Measurements from ENCODE around the gene INAFM1.
A peak's percentile ranks its signal among the peaks of the same experiment; 100 is the strongest.

Gene INAFM1

GRCh38 chr19:47315125-47315821 is 40.6 kb downstream of the INAFM1 start:
- no peak for DNase-seq
- peak; percentile 44 for ATAC-seq (replicated peaks)
- H3K4me3 Mint-ChIP-seq = no peak overlapping the region
- peaks cover 35 to 36% of the 10 kb centered on the region in 2 donors for H3K27me3 Mint-ChIP-seq
- no peaks in the 10 kb centered on the region for H3K9me3 Mint-ChIP-seq
- H3K4me1 Mint-ChIP-seq (ENCODE audit: low read depth in 2 of 2) = no peaks in the 10 kb centered on the region
- peak overlapping the region in 1 of 2 donors; percentile 39 for H3K27ac Mint-ChIP-seq
- peaks cover 4% of the 10 kb centered on the region for H3K36me3 Mint-ChIP-seq (ENCODE audit: insufficient read depth)

- peaks cover 31 to 32% of the 10 kb centered on the region in 2 donors for H3K27me3 Mint-ChIP-seq
- H3K9me3 Mint-ChIP-seq = no peaks in the 10 kb centered on the region
- ATAC-seq (replicated peaks) (no peak), DNase-seq (no peak)
- no peak overlapping the region for H3K4me3 Mint-ChIP-seq
- H3K27ac Mint-ChIP-seq = no peak overlapping the region
- peaks cover 4% of the 10 kb centered on the region for H3K36me3 Mint-ChIP-seq (ENCODE audit: insufficient read depth)
- H3K4me1 Mint-ChIP-seq (ENCODE audit: low read depth in 2 of 2) = no peaks in the 10 kb centered on the region
These were observed 41.8 kb downstream of the INAFM1 start for GRCh38 chr19:47316513-47316912.

GRCh38 chr19:47319923-47320871 is 45.5 kb downstream of the INAFM1 start:
- peaks cover 4% of the 10 kb centered on the region for H3K36me3 Mint-ChIP-seq (ENCODE audit: insufficient read depth)
- peaks cover 48 to 56% of the 10 kb centered on the region in 2 donors for H3K27me3 Mint-ChIP-seq
- no peak for DNase-seq
- H3K27ac Mint-ChIP-seq = no peak overlapping the region
- no peaks in the 10 kb centered on the region for H3K4me1 Mint-ChIP-seq (ENCODE audit: low read depth in 2 of 2)
- no peak overlapping the region for H3K4me3 Mint-ChIP-seq
- no peaks in the 10 kb centered on the region for H3K9me3 Mint-ChIP-seq
- no peak for ATAC-seq (replicated peaks)

- no peak overlapping the region for H3K4me3 Mint-ChIP-seq
- no peaks in the 10 kb centered on the region for H3K9me3 Mint-ChIP-seq
- H3K4me1 Mint-ChIP-seq (ENCODE audit: low read depth in 2 of 2) = no peaks in the 10 kb centered on the region
- no peak for DNase-seq
- ATAC-seq (replicated peaks) = no peak
- no peak overlapping the region for H3K27ac Mint-ChIP-seq
- no peaks in the 10 kb centered on the region for H3K36me3 Mint-ChIP-seq (ENCODE audit: insufficient read depth)
- H3K27me3 Mint-ChIP-seq = peaks cover 35 to 63% of the 10 kb centered on the region in 2 donors
These were observed 46.9 kb downstream of the INAFM1 start for GRCh38 chr19:47321630-47322029.

GRCh38 chr19:47322058-47322457 is 47.4 kb downstream of the INAFM1 start:
- Mint-ChIP-seq H3K27ac (no peak overlapping the region), H3K27me3 (peaks cover 35 to 67% of the 10 kb centered on the region in 2 donors), H3K4me1 (ENCODE audit: low read depth in 2 of 2) (no peaks in the 10 kb centered on the region), H3K9me3 (no peaks in the 10 kb centered on the region), H3K4me3 (no peak overlapping the region), H3K36me3 (ENCODE audit: insufficient read depth) (no peaks in the 10 kb centered on the region)
- ATAC-seq (replicated peaks) (no peak), DNase-seq (no peak)

- H3K4me3 Mint-ChIP-seq = no peak overlapping the region
- no peaks in the 10 kb centered on the region for H3K4me1 Mint-ChIP-seq (ENCODE audit: low read depth in 2 of 2)
- peaks cover 35 to 71% of the 10 kb centered on the region in 2 donors for H3K27me3 Mint-ChIP-seq
- H3K9me3 Mint-ChIP-seq = no peaks in the 10 kb centered on the region
- ATAC-seq (replicated peaks) = no peak
- H3K27ac Mint-ChIP-seq = no peak overlapping the region
- H3K36me3 Mint-ChIP-seq (ENCODE audit: insufficient read depth) = no peaks in the 10 kb centered on the region
- DNase-seq = no peak
These were observed 48.7 kb downstream of the INAFM1 start for GRCh38 chr19:47323409-47323808.

- peak overlapping the region in 1 of 2 donors; percentile 79 for H3K27ac Mint-ChIP-seq
- no peak for ATAC-seq (replicated peaks)
- H3K4me3 Mint-ChIP-seq = no peak overlapping the region
- no peaks in the 10 kb centered on the region for H3K4me1 Mint-ChIP-seq (ENCODE audit: low read depth in 2 of 2)
- H3K27me3 Mint-ChIP-seq = peaks cover 35 to 71% of the 10 kb centered on the region in 2 donors
- no peak for DNase-seq
- no peaks in the 10 kb centered on the region for H3K9me3 Mint-ChIP-seq
- no peaks in the 10 kb centered on the region for H3K36me3 Mint-ChIP-seq (ENCODE audit: insufficient read depth)
These were observed 49.2 kb downstream of the INAFM1 start for GRCh38 chr19:47323872-47324271.

GRCh38 chr19:47324502-47324901 is 49.8 kb downstream of the INAFM1 start:
- Mint-ChIP-seq H3K36me3 (ENCODE audit: insufficient read depth) (no peaks in the 10 kb centered on the region), H3K4me3 (no peak overlapping the region), H3K27me3 (peaks cover 35 to 65% of the 10 kb centered on the region in 2 donors), H3K9me3 (no peaks in the 10 kb centered on the region), H3K27ac (peak overlapping the region in 1 of 2 donors; percentile 79), H3K4me1 (ENCODE audit: low read depth in 2 of 2) (no peaks in the 10 kb centered on the region)
- ATAC-seq (replicated peaks) (no peak), DNase-seq (no peak)
